CD4-positive, alpha-beta T cell treated with Interleukin-6 for 4 hours (primary cell): ENCODE data around the gene RNF145.

ENCODE experiments used
- DNase-seq: peaks from one replicate; pipeline ENCODE4 v3.0.0-alpha.2; 2020; ENCODE audit warnings: mixed read lengths

RNF145 gene

DNA sequence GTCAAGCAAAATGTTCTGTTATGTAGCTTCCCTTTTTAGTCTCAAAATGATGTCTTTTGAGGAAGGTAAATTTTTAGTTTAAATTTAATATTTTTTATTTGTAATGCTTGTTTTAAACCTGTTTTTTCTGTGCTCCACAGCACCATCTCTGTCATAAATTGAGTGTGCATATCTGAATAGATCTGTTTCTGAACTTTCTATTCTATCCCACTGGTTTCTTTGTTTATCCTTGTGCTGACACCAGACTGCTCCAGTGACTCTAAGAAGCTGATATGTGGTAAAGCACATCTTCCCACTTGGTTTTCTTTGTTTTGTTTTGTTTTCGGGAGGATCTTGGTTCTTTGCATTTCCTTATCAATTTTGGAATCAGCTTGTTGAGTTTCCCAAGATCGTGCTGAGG lies 7.1 kb upstream of the RNF145 start:
- DNase-seq: no peak

DNA sequence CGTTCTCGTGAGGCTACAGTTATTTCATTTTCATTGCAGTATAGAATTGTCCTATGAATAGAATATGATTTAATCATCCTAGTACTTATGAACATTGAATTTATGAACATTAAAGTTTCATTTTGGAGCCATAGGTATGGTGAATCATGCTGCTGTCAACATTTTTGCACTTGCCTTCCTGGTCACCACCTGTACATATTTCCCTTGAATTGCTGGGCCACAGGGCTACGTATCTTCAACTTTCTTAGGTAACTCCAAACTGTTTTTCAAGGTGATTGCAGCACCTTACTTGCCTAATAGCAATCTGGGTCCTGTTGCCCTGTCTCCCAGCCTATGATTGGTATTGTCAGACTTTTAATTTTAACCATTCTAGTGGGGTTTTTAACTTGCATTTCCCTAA lies 6.5 kb upstream of the RNF145 start:
- DNase-seq: no peak

GRCh38 chr5:159214486-159215271 lies 5.3 kb upstream of the RNF145 start:
- DNase-seq: no peak

DNA sequence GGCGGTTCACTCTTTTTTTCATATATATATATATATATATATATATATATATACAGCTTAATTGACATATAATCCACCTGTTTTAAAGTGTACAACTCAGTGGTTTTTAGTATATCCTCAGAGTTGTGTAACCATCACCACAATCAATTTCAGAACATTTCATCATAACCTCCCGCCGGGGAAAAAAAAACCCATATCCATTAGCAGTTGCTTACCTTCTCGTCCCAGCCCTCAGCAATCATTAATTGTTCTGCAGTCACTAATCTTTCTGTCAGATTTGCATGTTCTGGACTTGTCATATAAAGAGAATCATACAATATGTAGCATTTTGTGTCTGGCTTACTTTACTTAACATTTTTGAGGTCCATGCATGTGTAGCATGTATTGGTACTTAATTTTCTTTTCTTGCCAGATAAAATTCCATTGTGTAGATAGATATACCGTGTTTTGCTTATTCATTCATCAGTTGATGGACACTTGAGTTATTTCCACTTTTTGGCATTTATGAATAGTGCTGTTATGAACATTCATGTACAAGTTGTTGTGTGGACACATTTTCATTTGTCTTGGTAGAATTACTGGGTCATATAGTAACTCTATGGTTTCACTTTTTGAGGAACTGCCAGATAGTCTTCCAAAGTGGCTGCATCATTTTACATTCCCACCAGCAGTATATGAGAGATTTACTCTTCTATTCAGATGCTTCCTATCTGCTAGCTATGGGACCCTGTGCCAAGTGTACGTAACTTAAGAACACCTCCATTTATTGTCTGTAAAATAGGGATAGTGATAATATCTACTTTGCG lies 3.5 kb upstream of the RNF145 start:
- DNase-seq: no peak

GRCh38 chr5:159211729-159212174 lies 2.4 kb upstream of the RNF145 start:
- peak; percentile 13 for DNase-seq

GRCh38 chr5:159210846-159211245 lies 1.5 kb upstream of the RNF145 start:
- DNase-seq: no peak

DNA sequence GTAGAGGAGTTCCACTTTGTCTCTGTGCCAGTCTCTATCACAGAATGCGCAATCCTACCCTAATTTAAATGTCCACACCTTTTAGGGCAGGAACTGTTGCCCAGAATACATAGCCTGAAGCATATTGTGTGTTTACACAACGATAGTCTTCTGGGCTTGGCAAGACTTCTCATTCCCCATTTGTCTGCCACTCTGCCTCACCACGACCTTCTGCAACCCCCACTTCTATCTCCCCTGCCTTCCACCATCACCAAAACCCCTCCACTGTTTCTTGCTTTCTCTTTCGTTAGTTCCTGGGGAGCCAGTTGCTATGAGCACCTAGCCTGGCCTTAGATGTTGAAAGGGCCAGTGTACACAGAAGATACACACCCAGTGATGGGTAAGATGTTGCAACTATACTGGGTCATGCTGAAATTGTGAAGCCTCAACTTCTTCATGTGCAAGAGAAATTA lies 883 bp upstream of the RNF145 start:
- peak; percentile 2 for DNase-seq

DNA sequence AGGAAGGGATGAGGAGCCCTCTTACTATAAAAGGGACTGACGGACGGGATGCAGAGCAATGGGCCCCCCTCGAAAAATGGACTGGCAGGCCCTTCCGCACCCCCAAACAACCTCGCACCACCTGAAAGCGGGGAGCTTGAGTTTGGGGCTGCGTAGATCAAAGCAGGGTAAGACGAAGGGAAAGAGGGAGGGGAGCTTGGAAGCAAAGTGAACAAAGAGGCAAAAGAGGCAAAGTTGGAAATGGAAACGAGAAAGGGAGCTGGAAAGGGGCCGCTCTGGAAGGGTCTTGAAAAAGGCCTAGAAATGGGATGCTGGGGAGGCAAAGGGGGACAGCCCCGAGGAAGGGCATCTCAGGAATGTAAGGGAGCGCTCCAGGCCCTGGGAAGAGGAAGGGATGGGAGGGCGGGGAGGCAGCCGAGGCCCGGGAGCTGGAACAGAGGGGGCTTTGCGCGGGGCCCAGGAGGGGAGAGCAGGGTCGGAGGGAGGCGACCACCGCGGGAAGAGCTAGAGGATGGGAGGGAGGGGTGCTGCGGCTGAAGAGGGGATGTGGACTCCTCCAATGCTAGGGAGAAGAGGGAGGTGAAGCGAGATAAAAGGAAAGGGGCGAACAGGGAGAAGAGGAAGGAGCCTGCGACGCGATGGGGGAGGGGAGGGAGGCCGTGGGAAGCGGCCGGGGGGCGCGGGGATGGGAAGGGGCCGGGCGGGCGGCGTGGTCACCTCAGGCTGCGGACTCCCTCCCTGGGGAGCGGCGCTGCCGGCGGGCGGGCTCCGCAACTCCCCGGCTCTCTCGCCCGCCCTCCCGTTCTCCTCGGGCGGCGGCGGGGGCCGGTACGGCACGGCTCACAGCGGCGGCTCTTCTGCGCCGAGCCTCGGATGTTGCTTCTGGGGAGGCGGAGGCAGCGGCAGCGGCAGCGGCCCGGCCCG lies 577 bp downstream of the RNF145 start:
- peak; percentile 41 for DNase-seq

GRCh38 chr5:159207686-159208513 lies 1.5 kb downstream of the RNF145 start:
- peak; percentile 86 for DNase-seq

- DNase-seq: no peak
These were observed 2.1 kb downstream of the RNF145 start for GRCh38 chr5:159207222-159207685.

- no peak for DNase-seq
These were observed 2.5 kb downstream of the RNF145 start for GRCh38 chr5:159206818-159207217.

- DNase-seq: no peak
These were observed 3.0 kb downstream of the RNF145 start for GRCh38 chr5:159206368-159206767.

DNA sequence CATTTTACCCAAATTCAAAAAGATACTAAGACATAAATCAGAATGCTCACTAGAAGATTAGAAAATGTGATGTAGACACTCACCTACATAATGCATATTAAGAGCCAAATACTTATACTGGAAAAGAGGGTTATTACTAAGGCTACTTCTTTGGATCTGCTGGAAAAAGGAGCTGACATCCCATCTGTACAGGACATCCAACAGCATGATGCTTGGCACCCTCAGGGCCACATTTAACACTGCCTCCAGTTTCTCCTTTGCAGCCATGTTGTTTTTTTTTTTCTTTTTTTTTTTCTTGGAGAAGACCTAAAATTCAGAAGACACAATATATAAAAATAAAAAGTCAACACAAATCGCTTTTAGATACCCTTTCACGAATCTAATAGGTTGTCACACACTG lies 6.0 kb downstream of the RNF145 start:
- no peak for DNase-seq

GRCh38 chr5:159202151-159202550 lies 7.2 kb downstream of the RNF145 start:
- no peak for DNase-seq

GRCh38 chr5:159199780-159200179 lies 9.6 kb downstream of the RNF145 start:
- DNase-seq: no peak

- no peak for DNase-seq
These were observed 10.1 kb downstream of the RNF145 start for GRCh38 chr5:159199225-159199624.

DNA sequence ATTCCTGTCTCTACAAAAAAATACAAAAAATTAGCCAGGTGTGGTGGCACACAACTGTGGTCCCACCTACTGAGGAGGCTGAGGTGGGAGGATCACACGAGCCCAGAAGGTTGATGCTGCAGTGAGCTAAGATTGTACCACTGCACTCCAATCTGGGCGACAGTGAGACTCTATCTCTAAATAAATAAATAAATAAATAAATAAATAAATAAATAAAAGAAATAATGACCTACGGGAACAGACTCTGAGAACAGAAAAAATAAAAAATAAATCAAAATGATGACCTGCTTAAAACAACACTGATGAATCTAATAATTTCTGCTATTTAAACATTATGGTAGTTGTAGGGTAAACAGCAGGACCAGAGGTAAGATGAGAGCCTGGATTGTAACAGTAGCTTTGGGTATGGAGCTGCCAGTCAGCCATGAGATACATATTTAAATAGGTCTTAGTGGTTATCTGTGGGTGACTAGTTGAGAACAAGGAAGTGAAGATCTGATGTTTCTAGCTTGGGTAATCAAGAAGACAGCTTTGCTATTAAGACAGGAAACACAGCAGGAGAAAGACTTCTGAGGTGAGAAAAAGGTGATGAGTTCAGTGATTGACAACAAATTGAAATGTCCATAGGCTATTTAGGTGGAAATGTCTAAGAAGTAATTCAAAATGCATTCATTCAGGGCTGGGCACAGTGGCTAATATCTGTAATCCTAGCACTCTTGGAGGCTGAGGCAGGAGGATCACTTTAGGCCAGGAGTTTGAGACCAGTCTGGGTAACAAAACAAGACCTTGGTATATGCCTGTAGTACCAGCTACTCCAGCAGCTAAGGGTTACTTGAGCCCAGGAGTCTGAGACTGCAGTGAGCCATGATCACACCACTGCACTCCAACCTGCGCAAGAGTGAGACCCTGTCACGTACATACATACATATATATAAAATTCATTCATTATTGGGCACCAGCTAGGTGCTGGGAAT lies 11.0 kb downstream of the RNF145 start:
- DNase-seq: no peak

- no peak for DNase-seq
These were observed 13.6 kb downstream of the RNF145 start for GRCh38 chr5:159195775-159196174.

GRCh38 chr5:159190170-159190569 lies 19.2 kb downstream of the RNF145 start:
- no peak for DNase-seq

DNA sequence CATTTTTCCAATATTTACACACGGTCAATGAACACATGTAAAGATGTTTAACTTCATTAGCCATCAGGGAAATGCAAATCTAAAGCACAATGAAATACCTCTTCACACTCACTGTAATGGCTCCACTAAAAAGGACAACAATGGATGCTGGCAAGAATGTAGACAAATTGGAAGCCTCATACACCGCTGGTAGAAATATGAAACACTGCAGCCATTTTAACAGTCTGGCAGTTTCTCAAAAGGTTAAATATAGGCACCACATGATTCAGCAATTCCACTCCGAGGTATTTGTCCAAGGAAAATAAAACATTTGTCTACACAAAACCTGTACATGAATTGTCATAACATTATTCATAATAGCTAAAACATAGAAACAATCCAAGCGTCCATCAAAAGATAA lies 20.0 kb downstream of the RNF145 start:
- DNase-seq: no peak

DNA sequence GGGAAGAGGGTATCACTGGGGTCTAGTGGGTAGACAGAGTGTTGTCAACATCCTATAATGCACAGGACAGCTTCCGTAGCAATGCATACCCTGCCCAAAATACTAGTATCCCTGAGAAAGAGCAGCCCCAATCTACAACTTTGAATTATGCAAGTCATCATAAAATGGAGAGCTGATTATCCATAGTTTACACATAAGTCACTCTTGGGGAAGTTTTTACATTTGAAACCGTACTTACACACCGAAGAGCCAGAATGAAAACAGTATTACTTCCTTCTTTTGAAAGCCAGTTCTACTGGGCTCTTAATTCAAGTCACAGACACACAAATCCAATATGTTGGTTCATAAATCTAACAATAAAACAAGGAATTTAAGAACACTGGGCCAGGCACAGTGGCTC lies 21.6 kb downstream of the RNF145 start:
- no peak for DNase-seq
